Liver (tissue), 3 donors: ENCODE data around the gene RAD51B.

Source experiments
- RAD21 ChIP-seq, 2 donors: IDR thresholded peaks; 2 replicates each; pipeline ENCODE4 v1.6.1; 2016; ENCODE audit warnings: antibody characterized with exemption in 2 of 2, mild to moderate bottlenecking in 2 of 2
- TF ChIP-seq, protein P1 (sequence below): fragments of 150-350 bp; IDR thresholded peaks from 2 replicates; pipeline ENCODE4 v1.5.1; 2017; ENCODE audit warnings: improper control_type of control experiment, low read depth, low read length; ENCODE audit not compliant: missing input control
- donor health status: healthy.
- donor health status: healthy.

GRCh38 chr14:68222154-68222553, 402.6 kb downstream of the RAD51B start:
- TF ChIP-seq, protein P1, sequence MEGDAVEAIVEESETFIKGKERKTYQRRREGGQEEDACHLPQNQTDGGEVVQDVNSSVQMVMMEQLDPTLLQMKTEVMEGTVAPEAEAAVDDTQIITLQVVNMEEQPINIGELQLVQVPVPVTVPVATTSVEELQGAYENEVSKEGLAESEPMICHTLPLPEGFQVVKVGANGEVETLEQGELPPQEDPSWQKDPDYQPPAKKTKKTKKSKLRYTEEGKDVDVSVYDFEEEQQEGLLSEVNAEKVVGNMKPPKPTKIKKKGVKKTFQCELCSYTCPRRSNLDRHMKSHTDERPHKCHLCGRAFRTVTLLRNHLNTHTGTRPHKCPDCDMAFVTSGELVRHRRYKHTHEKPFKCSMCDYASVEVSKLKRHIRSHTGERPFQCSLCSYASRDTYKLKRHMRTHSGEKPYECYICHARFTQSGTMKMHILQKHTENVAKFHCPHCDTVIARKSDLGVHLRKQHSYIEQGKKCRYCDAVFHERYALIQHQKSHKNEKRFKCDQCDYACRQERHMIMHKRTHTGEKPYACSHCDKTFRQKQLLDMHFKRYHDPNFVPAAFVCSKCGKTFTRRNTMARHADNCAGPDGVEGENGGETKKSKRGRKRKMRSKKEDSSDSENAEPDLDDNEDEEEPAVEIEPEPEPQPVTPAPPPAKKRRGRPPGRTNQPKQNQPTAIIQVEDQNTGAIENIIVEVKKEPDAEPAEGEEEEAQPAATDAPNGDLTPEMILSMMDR: no peak
- no peak for TF ChIP-seq RAD21 (IDR thresholded peaks at IDR 0.05)
